Loucy (cell line): ENCODE data around the gene CETP.

Experiments used
- EZH2phosphoT487 ChIP-seq: fragments of 200-600 bp; IDR thresholded peaks from 2 replicates; pipeline ENCODE4 v1.6.1; 2018; ENCODE audit warnings: antibody characterized with exemption, mild to moderate bottlenecking, moderate library complexity, borderline replicate concordance
- TF ChIP-seq, protein P1 (sequence below): fragments of 200-600 bp; sonication (generic); conservative IDR thresholded peaks from 2 replicates; pipeline ENCODE4 v1.5.1; 2014; ENCODE audit warnings: mild to moderate bottlenecking, antibody characterized with exemption, low read length

DNA sequence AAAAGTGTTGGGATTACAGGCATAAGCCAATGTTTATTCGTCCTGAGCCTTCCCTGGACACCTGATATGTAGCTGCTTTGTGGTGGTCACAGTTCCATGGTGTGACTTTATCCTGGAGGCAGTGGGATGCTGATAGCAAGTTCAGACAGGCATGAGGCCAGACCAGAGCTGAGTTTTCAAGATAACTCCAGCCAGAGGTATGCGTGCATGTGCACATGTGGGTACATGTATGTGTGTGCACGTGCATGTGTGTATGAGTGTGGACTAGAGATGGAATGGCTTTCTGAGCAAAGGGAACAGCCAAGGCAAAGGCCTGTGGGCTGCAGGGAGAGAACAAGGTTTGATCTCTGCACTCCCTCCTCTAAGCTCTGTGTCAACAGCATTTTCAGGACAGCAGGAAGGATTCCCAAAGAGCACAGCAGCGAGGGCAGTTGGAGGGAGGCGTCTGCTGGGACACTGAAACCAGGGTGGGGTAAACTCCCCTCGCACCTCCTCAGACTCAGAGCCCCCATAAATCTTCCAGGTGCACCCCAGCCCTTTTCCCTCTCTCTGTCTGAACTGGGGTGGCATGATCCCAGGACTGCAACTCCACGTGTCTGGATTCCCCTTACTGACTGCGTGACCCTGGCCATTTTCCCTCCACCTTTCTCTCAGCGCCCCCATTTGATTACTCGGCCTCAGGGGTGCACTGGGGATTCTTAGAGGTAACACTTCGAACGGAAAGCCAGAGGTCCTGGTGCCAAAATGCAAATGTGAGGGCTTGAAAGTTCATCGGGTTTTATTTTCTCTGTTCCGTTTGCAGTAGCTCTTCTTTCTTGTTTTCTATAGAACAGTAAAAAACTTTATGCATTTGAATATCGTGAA, 42.9 kb downstream of the CETP start:
- TF ChIP-seq, protein P1, sequence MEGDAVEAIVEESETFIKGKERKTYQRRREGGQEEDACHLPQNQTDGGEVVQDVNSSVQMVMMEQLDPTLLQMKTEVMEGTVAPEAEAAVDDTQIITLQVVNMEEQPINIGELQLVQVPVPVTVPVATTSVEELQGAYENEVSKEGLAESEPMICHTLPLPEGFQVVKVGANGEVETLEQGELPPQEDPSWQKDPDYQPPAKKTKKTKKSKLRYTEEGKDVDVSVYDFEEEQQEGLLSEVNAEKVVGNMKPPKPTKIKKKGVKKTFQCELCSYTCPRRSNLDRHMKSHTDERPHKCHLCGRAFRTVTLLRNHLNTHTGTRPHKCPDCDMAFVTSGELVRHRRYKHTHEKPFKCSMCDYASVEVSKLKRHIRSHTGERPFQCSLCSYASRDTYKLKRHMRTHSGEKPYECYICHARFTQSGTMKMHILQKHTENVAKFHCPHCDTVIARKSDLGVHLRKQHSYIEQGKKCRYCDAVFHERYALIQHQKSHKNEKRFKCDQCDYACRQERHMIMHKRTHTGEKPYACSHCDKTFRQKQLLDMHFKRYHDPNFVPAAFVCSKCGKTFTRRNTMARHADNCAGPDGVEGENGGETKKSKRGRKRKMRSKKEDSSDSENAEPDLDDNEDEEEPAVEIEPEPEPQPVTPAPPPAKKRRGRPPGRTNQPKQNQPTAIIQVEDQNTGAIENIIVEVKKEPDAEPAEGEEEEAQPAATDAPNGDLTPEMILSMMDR = no peak
- no peak for TF ChIP-seq EZH2phosphoT487
